NCI-H226 (cell line): Measurements from ENCODE around the gene POLR2A.
"Not testable (repeated sequence)": the region's sequence is repeated elsewhere in the genome, so short reads cannot be mapped to it uniquely, and the experiment has no call there.

Source experiments
- DNase-seq: peaks from one replicate; pipeline ENCODE4 v3.0.0-alpha.2; 2015

POLR2A gene

GRCh38 chr17:7479213-7480088 lies 4.7 kb upstream of the POLR2A start, which contains the start of gene ZBTB4:
TSS of gene ZBTB4 (minus strand) at chr17:7479631. CDS start at chr17:7466801, 12,830 bp downstream.
- DNase-seq, result peak; percentile 28

GRCh38 chr17:7480089-7480384 lies 4.1 kb upstream of the POLR2A start:
- no peak for DNase-seq

- not testable (repeated sequence) for DNase-seq
Observed at GRCh38 chr17:7481275-7481674, 2.9 kb upstream of the POLR2A start, which contains the start of gene SLC35G6. TSS of gene SLC35G6 (plus strand) at chr17:7481446. CDS start at chr17:7481517, 71 bp downstream.

- DNase-seq, result not testable (repeated sequence)
Observed at GRCh38 chr17:7481842-7482741, 2.1 kb upstream of the POLR2A start.

- DNase-seq, result not testable (repeated sequence)
Observed at GRCh38 chr17:7482742-7483088, 1.5 kb upstream of the POLR2A start.

GRCh38 chr17:7483255-7484066 lies 705 bp upstream of the POLR2A start:
- peak; percentile 80 for DNase-seq

- no peak for DNase-seq
Observed at GRCh38 chr17:7484919-7485377, 782 bp downstream of the POLR2A start.

GRCh38 chr17:7486181-7486580 lies 2.0 kb downstream of the POLR2A start:
- DNase-seq, result no peak

- no peak for DNase-seq
Observed at GRCh38 chr17:7490144-7490543, 6.0 kb downstream of the POLR2A start.

GRCh38 chr17:7491583-7491982 lies 7.4 kb downstream of the POLR2A start:
- no peak for DNase-seq

- DNase-seq, result no peak
Observed at GRCh38 chr17:7493941-7494340, 9.8 kb downstream of the POLR2A start.

GRCh38 chr17:7495906-7496434 lies 11.8 kb downstream of the POLR2A start:
- no peak for DNase-seq

GRCh38 chr17:7496470-7497183 lies 12.5 kb downstream of the POLR2A start:
- DNase-seq, result no peak

- DNase-seq, result no peak
Observed at GRCh38 chr17:7497228-7497627, 13.1 kb downstream of the POLR2A start.

- no peak for DNase-seq
Observed at GRCh38 chr17:7497636-7498035, 13.5 kb downstream of the POLR2A start.

GRCh38 chr17:7499161-7499560 lies 15.0 kb downstream of the POLR2A start:
- no peak for DNase-seq

GRCh38 chr17:7501729-7502128 lies 17.6 kb downstream of the POLR2A start:
- DNase-seq, result no peak

GRCh38 chr17:7502171-7502847 lies 18.1 kb downstream of the POLR2A start:
- no peak for DNase-seq

GRCh38 chr17:7502987-7503386 lies 18.8 kb downstream of the POLR2A start:
- DNase-seq, result no peak

- DNase-seq, result no peak
Observed at GRCh38 chr17:7503521-7503920, 19.4 kb downstream of the POLR2A start.

GRCh38 chr17:7508145-7508544 lies 24.0 kb downstream of the POLR2A start:
- DNase-seq, result no peak
